Progenitor cell of endocrine pancreas (in vitro differentiated cells): ENCODE results near the gene RBM4. TPM values are rescaled to one million over a fixed set of nuclear protein-coding genes. Genes with fewer than 3 reads are reported as not detected.

ENCODE experiments used
- DNase-seq: peaks from one replicate; pipeline ENCODE4 v3.0.0; 2021; ENCODE audit warnings: low spot score; ENCODE audit not compliant: unreplicated experiment
- H3K27ac Mint-ChIP-seq: 2 replicates; pipeline ENCODE4 v1.8.0; 2021; ENCODE audit warnings: mild to moderate bottlenecking, moderate library complexity, mixed read lengths
- H3K27me3 Mint-ChIP-seq: 2 replicates; pipeline ENCODE4 v1.8.0; 2021; ENCODE audit warnings: mixed read lengths
- H3K36me3 Mint-ChIP-seq: 2 replicates; pipeline ENCODE4 v1.8.0; 2022; ENCODE audit warnings: mixed read lengths; ENCODE audit not compliant: insufficient read depth
- H3K4me1 Mint-ChIP-seq: 2 replicates; pipeline ENCODE4 v1.8.0; 2021; ENCODE audit warnings: low read depth, mixed read lengths
- H3K4me3 Mint-ChIP-seq: 2 replicates; pipeline ENCODE4 v1.8.0; 2021; ENCODE audit warnings: low read depth, mild to moderate bottlenecking, moderate library complexity, mixed read lengths
- H3K9me3 Mint-ChIP-seq: 2 replicates; pipeline ENCODE4 v1.8.0; 2021; ENCODE audit warnings: low read depth, mixed read lengths
- total RNA-seq: library from RNA; stranded (reverse); gene quantifications from 2 replicates; pipeline ENCODE4 v1.2.1, GENCODE V29; 2021
- TF ChIP-seq, protein P1 (sequence below): fragments of 200-600 bp; sonication (generic); IDR thresholded peaks from one replicate; pipeline ENCODE4 v1.5.0; 2021; ENCODE audit warnings: antibody characterized with exemption, mild to moderate bottlenecking; ENCODE audit not compliant: unreplicated experiment

Gene RBM4
- total RNA-seq, 1 donor from 2014 or later, result 258 TPM

DNA sequence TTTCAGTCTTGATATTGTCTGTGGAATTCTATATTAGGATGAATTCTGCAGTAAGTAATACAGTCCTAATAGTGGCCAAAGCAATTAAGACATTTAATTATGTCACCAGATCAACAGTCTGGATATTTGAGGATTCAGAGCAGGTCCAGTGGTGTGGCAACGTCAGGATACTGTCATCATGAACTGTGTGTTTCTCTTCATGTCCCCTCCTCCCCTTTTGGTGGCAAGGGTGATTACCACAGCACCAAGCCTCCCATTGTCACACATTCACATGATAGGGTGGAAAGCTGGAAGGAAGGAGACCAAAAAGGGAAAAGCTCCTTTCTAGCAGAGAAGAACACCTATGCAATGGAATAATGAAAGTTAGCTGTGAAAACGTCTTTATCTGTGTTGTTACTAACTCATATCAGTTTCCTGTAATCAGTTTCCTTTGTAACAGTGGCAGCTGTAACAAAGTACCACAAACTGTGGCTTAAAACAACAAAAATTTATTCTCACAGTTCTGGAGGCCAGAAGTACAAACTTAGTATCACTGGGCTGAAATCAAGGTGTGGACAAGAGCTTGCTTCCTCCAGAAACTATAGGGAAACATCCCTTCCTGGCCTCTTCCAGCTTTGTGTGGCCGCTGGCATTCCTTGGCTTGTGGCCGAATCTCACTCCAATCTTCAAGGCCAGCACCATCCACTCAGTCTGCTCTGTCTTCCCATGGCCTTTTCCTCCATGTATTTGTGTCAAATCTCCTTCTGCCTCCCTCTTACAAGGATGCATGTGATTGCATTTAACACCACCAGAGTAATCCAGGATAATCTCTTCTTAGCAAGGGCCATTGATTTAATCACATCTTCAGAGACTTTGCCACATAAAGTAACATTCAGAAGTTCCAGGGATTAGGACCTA lies 28.5 kb upstream of the RBM4 start:
- no peaks in the 10 kb centered on the region for H3K9me3 Mint-ChIP-seq
- H3K36me3 Mint-ChIP-seq, result peaks cover 3% of the 10 kb centered on the region
- H3K4me3 Mint-ChIP-seq, result no peak overlapping the region
- TF ChIP-seq, protein P1, sequence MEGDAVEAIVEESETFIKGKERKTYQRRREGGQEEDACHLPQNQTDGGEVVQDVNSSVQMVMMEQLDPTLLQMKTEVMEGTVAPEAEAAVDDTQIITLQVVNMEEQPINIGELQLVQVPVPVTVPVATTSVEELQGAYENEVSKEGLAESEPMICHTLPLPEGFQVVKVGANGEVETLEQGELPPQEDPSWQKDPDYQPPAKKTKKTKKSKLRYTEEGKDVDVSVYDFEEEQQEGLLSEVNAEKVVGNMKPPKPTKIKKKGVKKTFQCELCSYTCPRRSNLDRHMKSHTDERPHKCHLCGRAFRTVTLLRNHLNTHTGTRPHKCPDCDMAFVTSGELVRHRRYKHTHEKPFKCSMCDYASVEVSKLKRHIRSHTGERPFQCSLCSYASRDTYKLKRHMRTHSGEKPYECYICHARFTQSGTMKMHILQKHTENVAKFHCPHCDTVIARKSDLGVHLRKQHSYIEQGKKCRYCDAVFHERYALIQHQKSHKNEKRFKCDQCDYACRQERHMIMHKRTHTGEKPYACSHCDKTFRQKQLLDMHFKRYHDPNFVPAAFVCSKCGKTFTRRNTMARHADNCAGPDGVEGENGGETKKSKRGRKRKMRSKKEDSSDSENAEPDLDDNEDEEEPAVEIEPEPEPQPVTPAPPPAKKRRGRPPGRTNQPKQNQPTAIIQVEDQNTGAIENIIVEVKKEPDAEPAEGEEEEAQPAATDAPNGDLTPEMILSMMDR, result no peak
- no peak for DNase-seq
- H3K4me1 Mint-ChIP-seq, result no peaks in the 10 kb centered on the region
- no peaks in the 10 kb centered on the region for H3K27me3 Mint-ChIP-seq
- no peak overlapping the region for H3K27ac Mint-ChIP-seq

DNA sequence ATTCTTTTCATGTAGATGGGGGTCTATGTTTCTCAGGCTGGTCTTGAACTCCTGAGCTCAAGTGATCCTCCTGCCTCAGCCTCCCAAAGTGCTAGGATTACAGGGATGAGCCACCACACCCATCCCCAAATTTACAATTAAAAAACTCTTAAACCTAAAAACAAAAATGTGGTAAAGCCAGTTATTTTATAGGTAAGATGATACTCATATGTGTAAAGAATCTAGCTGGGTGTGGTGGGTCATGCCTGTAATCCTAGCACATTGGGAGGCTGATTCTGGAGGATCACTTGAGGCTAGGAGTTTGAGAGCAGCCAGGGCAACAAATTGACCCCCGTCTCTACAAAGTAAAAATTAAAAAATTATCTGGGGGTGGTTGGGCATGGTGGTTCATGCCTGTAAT lies 26.0 kb upstream of the RBM4 start:
- DNase-seq, result no peak
- TF ChIP-seq, protein P1, result no peak
- no peak overlapping the region for H3K4me3 Mint-ChIP-seq
- H3K4me1 Mint-ChIP-seq, result peaks cover 6% of the 10 kb centered on the region
- H3K9me3 Mint-ChIP-seq, result no peaks in the 10 kb centered on the region
- peaks cover 1% of the 10 kb centered on the region for H3K36me3 Mint-ChIP-seq
- H3K27me3 Mint-ChIP-seq, result no peaks in the 10 kb centered on the region
- no peak overlapping the region for H3K27ac Mint-ChIP-seq

GRCh38 chr11:66614073-66614472 lies 24.4 kb upstream of the RBM4 start:
- Mint-ChIP-seq H3K27ac (no peak overlapping the region), H3K9me3 (no peaks in the 10 kb centered on the region), H3K4me3 (no peak overlapping the region), H3K4me1 (peaks cover 22% of the 10 kb centered on the region), H3K36me3 (peaks cover 6% of the 10 kb centered on the region), H3K27me3 (no peaks in the 10 kb centered on the region)
- TF ChIP-seq, protein P1, result no peak
- no peak for DNase-seq

GRCh38 chr11:66616379-66617154 lies 21.9 kb upstream of the RBM4 start, which contains the start of gene RBM14:
Gene RBM14, plus strand, starts transcription at chr11:66616630. Its CDS starts 91 bp downstream, at chr11:66616721.
- TF ChIP-seq, protein P1, result no peak
- no peaks in the 10 kb centered on the region for H3K27me3 Mint-ChIP-seq
- peak within 1 kb of the TSS; percentile 99 for H3K27ac Mint-ChIP-seq
- peak; percentile 96 for DNase-seq
- no peaks in the 10 kb centered on the region for H3K9me3 Mint-ChIP-seq
- H3K36me3 Mint-ChIP-seq, result peaks cover 9% of the 10 kb centered on the region
- H3K4me3 Mint-ChIP-seq, result peak within 1 kb of the TSS; percentile 98
- peaks cover 31% of the 10 kb centered on the region for H3K4me1 Mint-ChIP-seq

DNA sequence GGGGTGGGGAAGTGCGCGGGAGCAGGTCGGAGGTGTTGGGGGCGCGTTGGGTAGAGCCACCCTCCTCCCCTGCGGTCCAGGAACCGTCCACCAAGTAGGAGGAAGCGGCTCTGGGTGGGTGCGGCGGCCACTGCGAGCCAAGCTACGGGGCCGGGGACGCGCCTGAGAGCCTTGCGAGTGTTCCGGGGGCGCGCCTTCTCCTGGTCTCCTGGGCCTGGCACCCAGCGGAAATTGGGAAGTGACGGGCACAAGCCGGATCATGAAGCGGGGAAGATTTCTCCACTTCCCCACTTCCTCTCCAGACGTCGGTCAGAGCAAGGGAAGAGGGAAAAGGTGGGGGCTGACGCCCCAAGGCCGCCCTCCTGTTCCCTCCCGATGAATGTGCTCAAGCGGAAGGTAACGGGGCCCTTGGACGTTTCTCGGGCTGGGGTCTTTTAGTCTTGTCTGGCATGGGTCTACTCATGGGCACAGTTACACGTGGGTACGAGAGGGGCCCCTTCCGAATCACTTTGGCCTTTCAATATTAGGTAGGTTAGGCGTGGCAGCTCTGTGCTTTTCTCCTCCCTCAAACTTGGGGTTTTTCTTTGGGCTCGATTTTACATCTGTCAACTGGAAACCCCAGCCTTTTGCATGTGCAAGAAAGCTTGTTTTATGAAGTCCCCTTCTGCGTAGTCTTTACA lies 21.2 kb upstream of the RBM4 start:
- Mint-ChIP-seq H3K4me3 (peak overlapping the region; percentile 98), H3K4me1 (peaks cover 35% of the 10 kb centered on the region), H3K27me3 (no peaks in the 10 kb centered on the region), H3K36me3 (peaks cover 10% of the 10 kb centered on the region), H3K9me3 (no peaks in the 10 kb centered on the region), H3K27ac (peak overlapping the region; percentile 99)
- TF ChIP-seq, protein P1, result no peak
- no peak for DNase-seq
